Measurements from ENCODE around the gene ADAMTS9.

- TF ChIP-seq CTCF (IDR thresholded peaks at IDR 0.05), result no peak
- TF ChIP-seq POLR2A (IDR thresholded peaks at IDR 0.05), result no peak
- no peak for TF ChIP-seq POLR2AphosphoS5 (IDR thresholded peaks at IDR 0.05)
These were observed 45.3 kb downstream of the ADAMTS9 start for GRCh38 chr3:64642327-64643151.
